GM12874 (cell line): Measurements from ENCODE around the gene LCN2.
A peak's percentile ranks its signal among the peaks of the same experiment; 100 is the strongest.

ENCODE experiments used
- TF ChIP-seq, protein P1 (sequence below): IDR thresholded peaks from 2 replicates; pipeline ENCODE4 v1.5.1; 2011; ENCODE audit warnings: low read depth, mild to moderate bottlenecking, control low read depth, low read length, moderate library complexity; ENCODE audit not compliant: insufficient read depth

LCN2 gene

DNA sequence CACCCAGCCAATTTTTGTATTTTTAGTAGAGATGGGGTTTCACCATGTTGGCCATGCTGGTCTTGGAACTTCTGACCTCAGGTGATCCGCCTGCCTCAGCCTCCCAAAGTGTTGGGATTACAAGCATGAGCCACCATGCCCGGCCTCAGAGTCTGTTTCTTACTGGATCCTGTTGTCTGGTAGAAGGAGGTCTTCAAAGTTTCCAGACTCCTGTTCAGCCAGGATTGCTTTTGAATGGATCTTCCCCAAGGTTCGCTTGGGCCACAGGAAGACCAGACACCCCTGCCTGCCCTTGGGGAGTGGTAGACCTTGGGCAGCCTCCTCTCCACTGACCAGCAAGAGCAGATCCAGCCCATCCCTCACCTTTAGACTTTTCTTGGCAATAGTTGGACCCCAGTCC, 7.6 kb upstream of the LCN2 start:
- TF ChIP-seq, protein P1, sequence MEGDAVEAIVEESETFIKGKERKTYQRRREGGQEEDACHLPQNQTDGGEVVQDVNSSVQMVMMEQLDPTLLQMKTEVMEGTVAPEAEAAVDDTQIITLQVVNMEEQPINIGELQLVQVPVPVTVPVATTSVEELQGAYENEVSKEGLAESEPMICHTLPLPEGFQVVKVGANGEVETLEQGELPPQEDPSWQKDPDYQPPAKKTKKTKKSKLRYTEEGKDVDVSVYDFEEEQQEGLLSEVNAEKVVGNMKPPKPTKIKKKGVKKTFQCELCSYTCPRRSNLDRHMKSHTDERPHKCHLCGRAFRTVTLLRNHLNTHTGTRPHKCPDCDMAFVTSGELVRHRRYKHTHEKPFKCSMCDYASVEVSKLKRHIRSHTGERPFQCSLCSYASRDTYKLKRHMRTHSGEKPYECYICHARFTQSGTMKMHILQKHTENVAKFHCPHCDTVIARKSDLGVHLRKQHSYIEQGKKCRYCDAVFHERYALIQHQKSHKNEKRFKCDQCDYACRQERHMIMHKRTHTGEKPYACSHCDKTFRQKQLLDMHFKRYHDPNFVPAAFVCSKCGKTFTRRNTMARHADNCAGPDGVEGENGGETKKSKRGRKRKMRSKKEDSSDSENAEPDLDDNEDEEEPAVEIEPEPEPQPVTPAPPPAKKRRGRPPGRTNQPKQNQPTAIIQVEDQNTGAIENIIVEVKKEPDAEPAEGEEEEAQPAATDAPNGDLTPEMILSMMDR = no peak

DNA sequence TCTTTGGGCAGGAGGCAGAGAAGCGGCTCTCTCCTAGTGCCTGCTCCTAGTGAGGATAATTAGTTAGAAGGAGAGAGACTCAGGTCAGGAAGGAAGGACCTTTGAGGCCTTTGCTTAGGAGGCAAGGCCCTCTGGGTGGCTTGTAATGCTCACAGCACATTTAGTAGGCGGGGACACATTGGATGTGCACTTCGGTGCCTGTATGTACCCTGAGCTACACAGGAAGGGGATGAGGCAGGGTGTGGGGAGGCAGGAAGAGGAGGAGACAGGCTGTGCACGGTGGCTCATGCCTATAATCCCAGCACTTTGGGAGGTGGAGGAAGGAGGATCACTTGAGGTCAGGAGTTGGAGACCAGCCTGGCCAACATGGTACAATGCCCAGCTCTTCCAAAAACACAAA, 7.2 kb upstream of the LCN2 start:
- TF ChIP-seq, protein P1 = no peak

DNA sequence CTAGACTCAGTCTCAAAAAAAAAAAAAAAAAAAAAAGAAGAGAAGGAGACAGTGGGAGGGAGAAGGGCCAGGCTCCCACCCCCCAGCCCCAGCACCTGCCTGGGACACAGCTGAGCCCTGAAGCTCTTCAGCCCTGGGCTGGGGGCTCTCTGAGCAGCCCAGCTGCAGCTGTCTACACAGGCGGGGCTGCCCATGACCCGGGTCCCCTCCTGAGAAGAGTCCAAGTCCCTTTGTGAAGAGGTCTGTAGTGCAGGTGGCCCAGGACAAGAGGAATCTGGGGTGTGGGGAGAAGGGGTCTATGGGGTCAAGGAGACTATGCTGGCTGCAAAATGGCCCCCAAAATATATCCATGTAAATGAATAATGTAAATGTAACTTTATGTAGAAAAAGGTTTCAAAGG, 6.7 kb upstream of the LCN2 start:
- TF ChIP-seq, protein P1 = no peak

DNA sequence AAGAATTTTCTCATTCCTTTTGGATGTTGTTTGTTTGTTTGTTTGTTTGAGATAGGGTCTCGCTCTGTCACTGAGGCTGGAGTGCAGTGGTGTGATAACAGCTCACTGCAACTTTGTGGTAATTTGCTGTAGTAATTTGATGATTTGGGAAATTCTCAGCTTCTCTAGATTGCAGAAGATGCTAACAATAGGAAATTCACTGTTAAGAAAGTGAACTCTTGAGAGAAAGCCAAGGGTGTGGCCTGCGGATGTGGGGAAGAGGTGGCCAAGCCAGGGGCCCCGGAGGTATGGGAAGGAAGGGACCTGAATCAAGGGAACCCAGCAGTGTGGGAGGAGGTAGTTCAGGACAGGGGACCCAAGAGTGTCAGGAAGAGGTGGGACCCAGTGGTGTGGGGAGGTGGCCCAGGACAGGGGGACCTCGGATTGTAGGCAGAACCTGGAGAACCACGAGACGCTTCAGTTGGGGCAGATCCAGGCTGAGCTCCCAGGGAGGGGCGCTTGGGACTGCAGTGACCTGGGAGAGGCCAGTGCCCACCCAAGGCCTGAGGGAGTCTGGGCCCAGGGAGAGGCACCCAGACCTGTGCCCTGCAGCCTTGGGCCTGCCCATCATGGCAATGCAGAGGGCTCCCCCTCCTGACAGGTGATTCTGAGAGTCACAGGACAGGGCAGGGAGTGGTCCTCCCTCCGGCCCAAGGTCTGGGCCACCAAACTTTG, 5.6 kb upstream of the LCN2 start:
- TF ChIP-seq, protein P1 = 0 out of 2 replicates have a peak, but pooled peaks have one; percentile 2

DNA sequence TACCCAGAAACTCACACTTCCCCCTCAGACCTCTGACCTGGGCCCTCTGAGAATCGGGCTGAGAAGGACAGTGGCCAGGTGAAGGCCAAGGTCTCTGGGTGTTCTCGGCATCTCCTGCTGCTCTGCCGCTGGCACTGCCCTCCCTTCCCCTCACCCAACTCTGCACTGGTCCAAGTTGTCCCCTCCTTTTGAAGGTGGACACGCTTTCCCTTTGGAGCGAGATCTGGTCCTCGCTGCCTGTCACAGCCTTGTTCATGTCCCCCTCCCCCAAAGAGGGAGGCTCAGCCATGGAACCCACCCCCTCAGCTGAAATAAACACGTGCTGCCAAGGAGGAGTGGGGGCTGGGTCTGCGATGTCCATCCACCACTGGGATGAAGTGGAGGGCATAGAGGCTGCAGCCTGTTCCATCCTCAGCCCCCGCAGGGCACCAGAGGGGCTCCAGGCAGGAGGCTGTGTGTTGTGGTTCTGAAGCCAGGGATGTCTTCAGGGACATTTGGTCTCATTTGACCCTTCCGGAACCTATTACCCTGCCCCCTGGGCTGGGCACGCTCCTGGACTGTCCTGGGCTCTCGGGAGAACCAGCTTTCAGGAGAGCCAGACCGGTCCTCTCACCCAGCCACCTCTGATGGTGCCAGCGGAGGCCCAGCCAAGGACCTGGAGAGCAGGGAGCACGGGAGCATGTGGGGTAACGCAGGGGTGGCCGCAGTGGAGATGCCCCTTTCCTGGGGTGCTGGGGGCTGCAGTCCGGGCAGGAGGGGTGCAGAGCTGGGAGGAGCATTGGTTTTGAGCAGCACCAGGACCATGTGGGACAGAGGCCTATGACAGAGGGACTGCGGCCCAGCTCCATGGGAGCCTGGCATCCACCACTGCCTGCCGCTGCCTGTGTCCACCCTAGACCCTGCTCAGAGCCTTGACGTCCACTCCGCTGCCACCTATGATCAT, 4.7 kb upstream of the LCN2 start:
- TF ChIP-seq, protein P1 = no peak

DNA sequence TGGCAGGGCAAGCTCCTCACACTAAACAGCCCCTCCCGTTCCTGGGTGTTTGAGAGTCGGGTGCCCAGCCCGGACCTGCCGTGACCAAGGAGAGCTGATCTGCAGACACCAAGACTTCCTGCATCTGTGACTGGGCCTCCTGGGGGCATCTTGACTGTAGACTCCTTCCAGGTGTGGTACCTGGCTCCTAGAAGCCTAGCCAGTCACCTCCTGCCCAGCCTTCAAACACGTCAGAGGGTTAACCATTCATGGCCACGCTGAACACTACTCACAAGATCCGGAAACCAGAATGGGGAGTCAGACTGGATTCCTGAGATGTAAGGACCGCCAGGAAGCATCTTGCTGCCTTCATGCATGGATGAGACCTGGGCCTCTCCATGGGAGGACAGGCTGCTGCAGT, 3.7 kb upstream of the LCN2 start:
- TF ChIP-seq, protein P1 = no peak

DNA sequence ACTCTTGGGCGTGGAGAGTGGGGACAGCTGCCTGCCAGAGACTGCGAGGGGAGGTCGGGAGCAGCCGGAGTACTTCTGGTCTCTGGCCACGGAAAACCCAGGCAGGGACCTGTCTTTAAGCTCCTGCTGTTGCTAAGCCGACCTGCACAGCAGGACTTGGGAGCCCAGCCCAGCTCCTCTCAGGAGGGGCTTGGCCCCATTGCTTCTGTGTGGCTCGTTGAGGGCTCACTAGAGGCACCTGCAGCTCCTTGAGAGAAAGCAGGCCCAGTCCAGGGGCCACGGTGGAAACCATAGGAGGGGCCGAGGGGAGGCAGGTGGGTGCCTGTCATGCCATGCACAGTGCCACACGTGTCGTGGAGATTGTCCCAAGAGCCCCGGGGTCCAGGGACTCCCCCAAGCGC, 3.3 kb upstream of the LCN2 start:
- TF ChIP-seq, protein P1 = no peak
